Epithelial cell of proximal tubule (primary cell): ENCODE measurements around the gene PTPRG. TPM values are rescaled to one million over a fixed set of nuclear protein-coding genes. Genes with fewer than 3 reads are reported as not detected.
A peak's percentile ranks its signal among the peaks of the same experiment; 100 is the strongest.

Experiments
- DNase-seq: peaks from one replicate; pipeline ENCODE4 v3.0.0-alpha.2; 2011; ENCODE audit warnings: low read depth
- H3K4me3 ChIP-seq: 2 replicates; pipeline ENCODE4 v1.5.1; 2011; ENCODE audit warnings: low read depth, mild to moderate bottlenecking, low read length
- CTCF ChIP-seq: conservative IDR thresholded peaks from 2 replicates; pipeline ENCODE4 v1.5.1; 2012; ENCODE audit warnings: low read depth, mild to moderate bottlenecking, low read length
- total RNA-seq: library from RNA; depleted of rRNA; stranded (reverse); fragments of >200 nt; gene quantifications from 2 replicates; pipeline ENCODE4 v1.2.3, GENCODE V29; 2015

Gene PTPRG
- total RNA-seq, 1 donor from 2014 or later, result 13.5 TPM

- no peak for TF ChIP-seq CTCF
- H3K4me3 ChIP-seq, result no peak overlapping the region
- peak; percentile 29 for DNase-seq
These were observed 28.5 kb downstream of the PTPRG start for GRCh38 chr3:61589856-61590255.

- TF ChIP-seq CTCF, result no peak
- H3K4me3 ChIP-seq, result no peak overlapping the region
- no peak for DNase-seq
These were observed 29.9 kb downstream of the PTPRG start for GRCh38 chr3:61591300-61591699.

- no peak for TF ChIP-seq CTCF
- DNase-seq, result no peak
- no peak overlapping the region for H3K4me3 ChIP-seq
These were observed 32.2 kb downstream of the PTPRG start for GRCh38 chr3:61593446-61594029.

- no peak for DNase-seq
- H3K4me3 ChIP-seq, result no peak overlapping the region
- no peak for TF ChIP-seq CTCF
These were observed 33.0 kb downstream of the PTPRG start for GRCh38 chr3:61594144-61594963.

GRCh38 chr3:61594964-61595285, 33.6 kb downstream of the PTPRG start:
- TF ChIP-seq CTCF, result no peak
- no peak for DNase-seq
- H3K4me3 ChIP-seq, result no peak overlapping the region

- H3K4me3 ChIP-seq, result no peak overlapping the region
- DNase-seq, result no peak
- no peak for TF ChIP-seq CTCF
These were observed 33.9 kb downstream of the PTPRG start for GRCh38 chr3:61595288-61595687.

DNA sequence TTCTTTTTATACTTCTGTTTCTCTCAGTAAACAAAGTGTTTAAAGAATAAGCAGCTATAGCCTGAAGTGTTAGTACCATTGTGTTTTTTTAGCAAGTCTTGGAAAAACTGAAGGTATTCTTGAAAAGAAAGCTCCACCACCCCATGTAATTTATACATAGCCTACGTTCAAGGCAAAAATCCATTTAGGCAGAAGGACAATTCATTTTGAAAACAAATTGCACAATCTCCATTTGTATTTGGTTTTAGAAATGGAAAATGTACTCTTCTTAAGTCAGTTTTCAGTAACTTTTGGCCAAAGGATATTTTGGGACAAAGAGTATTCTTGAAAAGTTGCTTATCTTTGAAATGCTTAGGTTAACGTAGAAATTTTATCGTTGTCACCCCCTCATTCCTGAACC, 34.5 kb downstream of the PTPRG start:
- no peak for DNase-seq
- TF ChIP-seq CTCF, result no peak
- no peak overlapping the region for H3K4me3 ChIP-seq
